LHCN-M2 (cell line): ENCODE results near the gene CDH7. TPM values are rescaled to one million over a fixed set of nuclear protein-coding genes. Genes with fewer than 3 reads are reported as not detected.

Source experiments
- DNase-seq: peaks from one replicate; pipeline ENCODE4 v3.0.0-alpha.2; 2012; ENCODE audit warnings: low read depth
- total RNA-seq: library from RNA; depleted of rRNA; stranded (reverse); fragments of >200 nt; gene quantifications from 2 replicates; pipeline ENCODE4 v1.2.3, GENCODE V29; 2014

The CDH7 gene
- total RNA-seq, 1 experiment from 2014 or later, result not detected

- DNase-seq, result no peak
Measured at GRCh38 chr18:65767406-65767805, 16.6 kb downstream of the CDH7 start.

- DNase-seq, result no peak
Measured at GRCh38 chr18:65768120-65768778, 17.4 kb downstream of the CDH7 start.

GRCh38 chr18:65769652-65770051 lies 18.8 kb downstream of the CDH7 start:
- no peak for DNase-seq

- no peak for DNase-seq
Measured at GRCh38 chr18:65786474-65786873, 35.7 kb downstream of the CDH7 start.

- no peak for DNase-seq
Measured at GRCh38 chr18:65788373-65788772, 37.6 kb downstream of the CDH7 start.

- DNase-seq, result no peak
Measured at GRCh38 chr18:65790604-65791003, 39.8 kb downstream of the CDH7 start.

- no peak for DNase-seq
Measured at GRCh38 chr18:65791719-65792118, 40.9 kb downstream of the CDH7 start.

GRCh38 chr18:65792456-65793074 lies 41.8 kb downstream of the CDH7 start:
- DNase-seq, result no peak

- DNase-seq, result no peak
Measured at GRCh38 chr18:65808759-65809158, 57.9 kb downstream of the CDH7 start.

GRCh38 chr18:65811307-65811706 lies 60.5 kb downstream of the CDH7 start:
- DNase-seq, result no peak

GRCh38 chr18:65815506-65815905 lies 64.7 kb downstream of the CDH7 start:
- no peak for DNase-seq

GRCh38 chr18:65817178-65817577 lies 66.4 kb downstream of the CDH7 start:
- DNase-seq, result no peak

- DNase-seq, result no peak
Measured at GRCh38 chr18:65821911-65822310, 71.1 kb downstream of the CDH7 start.

- DNase-seq, result no peak
Measured at GRCh38 chr18:65822826-65823225, 72.0 kb downstream of the CDH7 start.

- DNase-seq, result no peak
Measured at GRCh38 chr18:65827444-65827843, 76.6 kb downstream of the CDH7 start.

- DNase-seq, result no peak
Measured at GRCh38 chr18:65835881-65836280, 85.1 kb downstream of the CDH7 start.

- DNase-seq, result no peak
Measured at GRCh38 chr18:65846107-65846506, 95.3 kb downstream of the CDH7 start.

- no peak for DNase-seq
Measured at GRCh38 chr18:65852273-65852672, 101.5 kb downstream of the CDH7 start.

- no peak for DNase-seq
Measured at GRCh38 chr18:65859075-65859474, 108.3 kb downstream of the CDH7 start.

GRCh38 chr18:65869527-65869926 lies 118.7 kb downstream of the CDH7 start:
- no peak for DNase-seq

- DNase-seq, result no peak
Measured at GRCh38 chr18:65876310-65876709, 125.5 kb downstream of the CDH7 start.

- no peak for DNase-seq
Measured at GRCh38 chr18:65897292-65897691, 146.5 kb downstream of the CDH7 start.

GRCh38 chr18:65901522-65901921 lies 150.7 kb downstream of the CDH7 start:
- DNase-seq, result no peak

GRCh38 chr18:65906621-65907034 lies 155.8 kb downstream of the CDH7 start:
- no peak for DNase-seq
